ENCODE measurements around the gene GPC6.

GPC6 gene

DNA sequence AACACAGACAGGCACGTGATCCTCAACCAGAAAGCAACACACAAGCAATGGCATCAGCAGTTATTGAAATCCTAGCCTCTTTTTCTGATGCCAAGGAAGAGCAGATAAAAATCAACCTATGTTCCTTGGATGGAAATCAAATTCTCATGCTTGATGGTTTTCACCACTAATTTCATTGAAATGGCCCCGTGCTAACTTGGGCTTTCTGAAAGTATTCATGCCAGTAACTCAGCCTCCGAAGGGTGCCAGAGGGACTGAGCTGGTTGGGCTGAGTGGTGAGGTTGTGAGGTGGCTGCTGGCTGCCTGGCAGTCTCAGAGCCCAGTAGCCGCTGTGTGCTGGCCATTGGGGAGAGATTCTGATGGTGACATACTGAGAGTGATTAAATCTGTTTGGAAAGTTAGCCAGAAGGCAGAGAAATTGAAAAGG, 943.6 kb downstream of the GPC6 start:
- H3K23ac ChIP-seq (ENCODE audit: low read length) = no peak overlapping the region
- no peaks in the 10 kb centered on the region for H3K4me1 ChIP-seq (ENCODE audit: control insufficient read depth in 1 of 2, insufficient read depth in 2 of 2, low read length in 2 of 2)
- no peak overlapping the region for H3K4me3 ChIP-seq (ENCODE audit: low read depth, low read length)
- no CpG with 5 or more reads among the region's 4 CpGs for WGBS (ENCODE audit: extremely low coverage, insufficient coverage, insufficient read length)
- H3K4me2 ChIP-seq (ENCODE audit: low read length) = no peak overlapping the region
- no peaks in the 10 kb centered on the region for H3K36me3 ChIP-seq (ENCODE audit: control insufficient read depth in 1 of 2, insufficient read depth in 2 of 2, low read length in 2 of 2)
- H3K14ac ChIP-seq (ENCODE audit: low read length) = no peak overlapping the region
- no peak overlapping the region for H2BK5ac ChIP-seq (ENCODE audit: low read depth, low read length, poor library complexity)
- no peak overlapping the region for H2AK5ac ChIP-seq (ENCODE audit: low read length)
- DNase-seq = no peak
- H2BK12ac ChIP-seq (ENCODE audit: low read length) = no peak overlapping the region
- H4K12ac ChIP-seq (ENCODE audit: low read depth, low read length) = no peak overlapping the region
- H3K79me2 ChIP-seq (ENCODE audit: control insufficient read depth, insufficient read depth, low read length, poor library complexity) = no peaks in the 10 kb centered on the region
- H3K27me3 ChIP-seq (ENCODE audit: insufficient read depth, low read length) = no peaks in the 10 kb centered on the region
- H3K9me3 ChIP-seq (ENCODE audit: insufficient read depth, low read depth, low read length) = no peaks in the 10 kb centered on the region
- H4K91ac ChIP-seq (ENCODE audit: low read depth, low read length) = no peak overlapping the region
- H3K18ac ChIP-seq (ENCODE audit: low read length) = no peak overlapping the region
- no peak overlapping the region for H3K4ac ChIP-seq (ENCODE audit: low read depth, low read length)
- no peak overlapping the region for H4K8ac ChIP-seq (ENCODE audit: low read depth, low read length)
- no peaks in the 10 kb centered on the region for H3K79me1 ChIP-seq (ENCODE audit: low read length)
- H2BK120ac ChIP-seq (ENCODE audit: insufficient read depth, low read length, poor library complexity) = no peak overlapping the region
- H3K27ac ChIP-seq (ENCODE audit: low read depth, low read length) = no peak overlapping the region
- H3K9ac ChIP-seq (ENCODE audit: low read length) = no peak overlapping the region
- no peak overlapping the region for H2AFZ ChIP-seq (ENCODE audit: insufficient read depth, low read length, poor library complexity)

DNA sequence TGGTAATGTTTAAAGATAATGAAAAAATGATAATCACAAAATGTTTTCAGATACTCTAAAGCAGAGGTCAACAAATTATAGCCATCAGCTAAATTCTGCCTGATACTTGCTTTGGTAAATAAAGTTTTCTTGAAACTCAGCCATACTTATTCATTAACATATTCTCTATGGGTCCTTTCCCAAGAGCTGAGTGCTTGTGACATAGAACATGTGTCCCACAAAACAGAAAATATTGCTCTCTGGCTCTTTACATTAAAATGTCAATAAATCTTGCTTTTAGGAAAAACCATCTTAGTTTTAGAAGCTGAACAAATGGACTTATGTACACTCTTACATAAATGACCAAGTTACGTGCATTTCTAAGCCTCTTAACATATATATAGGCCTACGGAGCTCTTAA, 945.8 kb downstream of the GPC6 start:
- Histone ChIP-seq H3K79me1 (ENCODE audit: low read length) (no peaks in the 10 kb centered on the region), H4K8ac (ENCODE audit: low read depth, low read length) (no peak overlapping the region), H3K23ac (ENCODE audit: low read length) (no peak overlapping the region), H3K9me3 (ENCODE audit: insufficient read depth, low read depth, low read length) (no peaks in the 10 kb centered on the region), H3K4me3 (ENCODE audit: low read depth, low read length) (no peak overlapping the region), H2AFZ (ENCODE audit: insufficient read depth, low read length, poor library complexity) (no peak overlapping the region), H3K79me2 (ENCODE audit: control insufficient read depth, insufficient read depth, low read length, poor library complexity) (no peaks in the 10 kb centered on the region), H3K27me3 (ENCODE audit: insufficient read depth, low read length) (no peaks in the 10 kb centered on the region), H3K27ac (ENCODE audit: low read depth, low read length) (no peak overlapping the region), H2BK5ac (ENCODE audit: low read depth, low read length, poor library complexity) (no peak overlapping the region), H2BK120ac (ENCODE audit: insufficient read depth, low read length, poor library complexity) (no peak overlapping the region), H2BK12ac (ENCODE audit: low read length) (no peak overlapping the region), H3K4me1 (ENCODE audit: control insufficient read depth in 1 of 2, insufficient read depth in 2 of 2, low read length in 2 of 2) (no peaks in the 10 kb centered on the region), H4K12ac (ENCODE audit: low read depth, low read length) (no peak overlapping the region), H3K18ac (ENCODE audit: low read length) (no peak overlapping the region), H3K4me2 (ENCODE audit: low read length) (no peak overlapping the region), H3K4ac (ENCODE audit: low read depth, low read length) (no peak overlapping the region), H3K36me3 (ENCODE audit: control insufficient read depth in 1 of 2, insufficient read depth in 2 of 2, low read length in 2 of 2) (no peaks in the 10 kb centered on the region), H3K9ac (ENCODE audit: low read length) (no peak overlapping the region), H2AK5ac (ENCODE audit: low read length) (no peak overlapping the region), H3K14ac (ENCODE audit: low read length) (no peak overlapping the region), H4K91ac (ENCODE audit: low read depth, low read length) (no peak overlapping the region)
- DNase-seq = no peak
- WGBS (ENCODE audit: extremely low coverage, insufficient coverage, insufficient read length) = no CpG with 5 or more reads among the region's 2 CpGs

DNA sequence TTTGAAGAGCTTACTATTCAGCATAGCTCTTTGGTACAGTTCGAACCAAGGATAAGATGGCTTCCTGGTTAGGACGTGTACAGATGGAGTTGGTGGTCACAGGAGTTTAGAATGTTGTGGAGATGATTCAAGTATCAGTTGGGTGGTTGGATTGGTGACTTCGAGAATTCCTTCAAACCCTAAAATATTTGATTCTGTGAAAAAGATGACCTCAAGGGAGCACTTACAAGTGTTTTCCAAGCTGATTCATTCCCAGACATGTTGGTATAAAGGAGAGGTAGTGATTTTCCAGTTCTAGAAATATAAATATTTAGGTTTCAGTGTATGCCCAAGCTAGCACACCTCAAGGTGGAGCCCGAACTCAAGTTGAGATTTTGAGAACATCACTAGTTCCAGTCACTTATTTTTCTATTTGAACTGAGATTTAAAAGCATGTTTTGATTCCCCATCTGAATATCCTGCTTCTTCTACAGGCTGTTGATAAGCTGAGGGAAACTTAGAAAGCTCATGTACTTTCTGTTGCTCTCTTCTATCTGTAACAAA, 946.8 kb downstream of the GPC6 start:
- H3K4me2 ChIP-seq (ENCODE audit: low read length) = no peak overlapping the region
- H3K14ac ChIP-seq (ENCODE audit: low read length) = no peak overlapping the region
- no peak overlapping the region for H3K9ac ChIP-seq (ENCODE audit: low read length)
- H3K79me1 ChIP-seq (ENCODE audit: low read length) = no peaks in the 10 kb centered on the region
- no peak overlapping the region for H2BK120ac ChIP-seq (ENCODE audit: insufficient read depth, low read length, poor library complexity)
- no peak overlapping the region for H4K8ac ChIP-seq (ENCODE audit: low read depth, low read length)
- H3K4me1 ChIP-seq (ENCODE audit: control insufficient read depth in 1 of 2, insufficient read depth in 2 of 2, low read length in 2 of 2) = no peaks in the 10 kb centered on the region
- H3K23ac ChIP-seq (ENCODE audit: low read length) = no peak overlapping the region
- H3K9me3 ChIP-seq (ENCODE audit: insufficient read depth, low read depth, low read length) = no peaks in the 10 kb centered on the region
- no peaks in the 10 kb centered on the region for H3K27me3 ChIP-seq (ENCODE audit: insufficient read depth, low read length)
- no peak overlapping the region for H2BK12ac ChIP-seq (ENCODE audit: low read length)
- no peaks in the 10 kb centered on the region for H3K79me2 ChIP-seq (ENCODE audit: control insufficient read depth, insufficient read depth, low read length, poor library complexity)
- H3K27ac ChIP-seq (ENCODE audit: low read depth, low read length) = no peak overlapping the region
- no peak overlapping the region for H3K18ac ChIP-seq (ENCODE audit: low read length)
- no peak overlapping the region for H4K12ac ChIP-seq (ENCODE audit: low read depth, low read length)
- H4K91ac ChIP-seq (ENCODE audit: low read depth, low read length) = no peak overlapping the region
- no peak overlapping the region for H3K4me3 ChIP-seq (ENCODE audit: low read depth, low read length)
- no peak overlapping the region for H2AFZ ChIP-seq (ENCODE audit: insufficient read depth, low read length, poor library complexity)
- no CpG with 5 or more reads among the region's 4 CpGs for WGBS (ENCODE audit: extremely low coverage, insufficient coverage, insufficient read length)
- no peaks in the 10 kb centered on the region for H3K36me3 ChIP-seq (ENCODE audit: control insufficient read depth in 1 of 2, insufficient read depth in 2 of 2, low read length in 2 of 2)
- no peak overlapping the region for H2BK5ac ChIP-seq (ENCODE audit: low read depth, low read length, poor library complexity)
- H2AK5ac ChIP-seq (ENCODE audit: low read length) = no peak overlapping the region
- no peak for DNase-seq
- no peak overlapping the region for H3K4ac ChIP-seq (ENCODE audit: low read depth, low read length)

DNA sequence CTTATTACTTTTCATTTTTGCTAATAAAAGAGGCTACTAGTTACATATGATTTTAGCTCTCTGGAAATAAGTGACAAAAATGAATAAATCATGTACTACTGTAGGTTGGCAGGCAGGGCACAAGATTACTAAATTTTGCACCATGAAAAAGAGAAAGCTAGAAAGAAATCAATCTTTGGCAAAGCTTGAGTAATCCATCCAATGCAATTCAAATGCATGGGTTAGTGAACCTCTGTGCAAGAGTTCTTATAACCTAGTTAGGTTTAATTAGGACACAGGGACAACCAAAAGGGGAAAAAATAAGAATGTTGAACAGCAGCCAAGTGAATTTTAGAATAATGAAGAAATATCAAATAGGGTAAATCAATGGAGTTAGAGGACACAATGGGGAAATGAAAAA, 947.4 kb downstream of the GPC6 start:
- Histone ChIP-seq H4K12ac (ENCODE audit: low read depth, low read length) (no peak overlapping the region), H3K79me2 (ENCODE audit: control insufficient read depth, insufficient read depth, low read length, poor library complexity) (no peaks in the 10 kb centered on the region), H3K4me2 (ENCODE audit: low read length) (no peak overlapping the region), H2BK5ac (ENCODE audit: low read depth, low read length, poor library complexity) (no peak overlapping the region), H3K14ac (ENCODE audit: low read length) (no peak overlapping the region), H4K91ac (ENCODE audit: low read depth, low read length) (no peak overlapping the region), H2AFZ (ENCODE audit: insufficient read depth, low read length, poor library complexity) (no peak overlapping the region), H3K18ac (ENCODE audit: low read length) (no peak overlapping the region), H3K4me3 (ENCODE audit: low read depth, low read length) (no peak overlapping the region), H2AK5ac (ENCODE audit: low read length) (no peak overlapping the region), H3K27me3 (ENCODE audit: insufficient read depth, low read length) (no peaks in the 10 kb centered on the region), H3K23ac (ENCODE audit: low read length) (no peak overlapping the region), H3K79me1 (ENCODE audit: low read length) (no peaks in the 10 kb centered on the region), H3K4ac (ENCODE audit: low read depth, low read length) (no peak overlapping the region), H2BK120ac (ENCODE audit: insufficient read depth, low read length, poor library complexity) (no peak overlapping the region), H3K27ac (ENCODE audit: low read depth, low read length) (no peak overlapping the region), H3K4me1 (ENCODE audit: control insufficient read depth in 1 of 2, insufficient read depth in 2 of 2, low read length in 2 of 2) (no peaks in the 10 kb centered on the region), H2BK12ac (ENCODE audit: low read length) (no peak overlapping the region), H3K9ac (ENCODE audit: low read length) (no peak overlapping the region), H3K9me3 (ENCODE audit: insufficient read depth, low read depth, low read length) (no peaks in the 10 kb centered on the region), H3K36me3 (ENCODE audit: control insufficient read depth in 1 of 2, insufficient read depth in 2 of 2, low read length in 2 of 2) (no peaks in the 10 kb centered on the region), H4K8ac (ENCODE audit: low read depth, low read length) (no peak overlapping the region)
- DNase-seq = no peak
